Activated CD8-positive, alpha-beta T cell treated with anti-CD3 and anti-CD28 coated beads for 36 hours (primary cell): ENCODE data around the gene ITPR2. TPM values are rescaled to one million over a fixed set of nuclear protein-coding genes. Genes with fewer than 3 reads are reported as not detected.

Source experiments
- ATAC-seq: fragments of 200-7000 bp; cut with Tn5 transposase; one replicate; pipeline ENCODE4 v1.10.0; 2021; ENCODE audit warnings: mild to moderate bottlenecking, moderate library complexity
- CTCF ChIA-PET: fragments of 350-600 bp; sonication (Branson Sonifier 250); formaldehyde crosslinking; loops from one replicate; lab custom pipeline; 2021; ENCODE audit warnings: antibody characterized with exemption; lab: Charles Lee
- POLR2A ChIA-PET: fragments of 350-600 bp; sonication (Branson Sonifier 250); formaldehyde crosslinking; loops from one replicate; lab custom pipeline; 2021; ENCODE audit warnings: antibody characterized with exemption; lab: Charles Lee
- DNase-seq: peaks from one replicate; pipeline ENCODE4 v3.0.0-alpha.2; 2020
- H3K27ac Mint-ChIP-seq: one replicate; pipeline ENCODE4 v1.8.0; 2021; ENCODE audit warnings: mild to moderate bottlenecking, mixed read lengths
- H3K27me3 Mint-ChIP-seq: one replicate; pipeline ENCODE4 v1.8.0; 2021; ENCODE audit warnings: mixed read lengths
- H3K36me3 Mint-ChIP-seq: one replicate; pipeline ENCODE4 v1.8.0; 2021; ENCODE audit warnings: low read depth, mixed read lengths
- H3K4me1 Mint-ChIP-seq: one replicate; pipeline ENCODE4 v1.8.0; 2021; ENCODE audit warnings: low read depth, mixed read lengths
- H3K4me3 Mint-ChIP-seq: one replicate; pipeline ENCODE4 v1.8.0; 2021; ENCODE audit warnings: mild to moderate bottlenecking, moderate library complexity, mixed read lengths
- H3K9me3 Mint-ChIP-seq: one replicate; pipeline ENCODE4 v1.8.0; 2021; ENCODE audit warnings: mixed read lengths
- CTCF ChIP-seq: fragments of 200-600 bp; IDR thresholded peaks from one replicate; pipeline ENCODE4 v1.8.0; 2022; ENCODE audit warnings: antibody characterized with exemption, mild to moderate bottlenecking
- intact Hi-C: fragments of 100-400 bp; cut with micrococcal nuclease; formaldehyde crosslinking; loops from one replicate; pipeline ENCODE4 v1.10.0; 2022
- total RNA-seq, 2 experiments: library from RNA; stranded (reverse); gene quantifications; one replicate each; pipeline ENCODE4 v1.2.3, GENCODE V29; 2021

ITPR2 gene
- total RNA-seq, 2 experiments from 2014 or later: 38.9 to 41.2 TPM

DNA sequence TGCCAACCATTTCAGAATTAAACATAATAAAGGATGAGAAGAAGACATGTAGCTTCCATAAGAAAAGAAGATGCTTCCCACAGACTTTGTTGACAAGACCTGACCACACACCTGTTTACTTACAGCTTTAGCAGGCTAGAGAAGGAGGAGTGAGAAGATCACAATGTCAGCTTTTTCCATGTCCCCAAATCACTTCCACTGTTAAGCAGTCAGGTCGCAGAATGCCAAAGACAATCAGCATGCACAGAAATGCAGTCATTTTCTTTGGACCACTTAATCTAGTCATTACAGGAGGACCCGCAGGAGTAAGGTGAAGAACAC, 322.7 kb downstream of the ITPR2 start:
- POLR2A ChIA-PET: no interaction called here
- Mint-ChIP-seq H3K4me1 (no peaks in the 10 kb centered on the region), H3K36me3 (no peaks in the 10 kb centered on the region), H3K4me3 (no peak overlapping the region), H3K27ac (no peak overlapping the region), H3K9me3 (no peaks in the 10 kb centered on the region), H3K27me3 (no peaks in the 10 kb centered on the region)
- no peak for ATAC-seq
- CTCF ChIA-PET: interaction anchor here (0.6 to 1.7 kb wide), 3 partner anchors 15 to 76 kb away, joined by 3 to 4 read pairs (median 3); no protein-coding TSS in a partner anchor
- intact Hi-C loops: no loop called here
- no peak for DNase-seq
- TF ChIP-seq CTCF: no peak

DNA sequence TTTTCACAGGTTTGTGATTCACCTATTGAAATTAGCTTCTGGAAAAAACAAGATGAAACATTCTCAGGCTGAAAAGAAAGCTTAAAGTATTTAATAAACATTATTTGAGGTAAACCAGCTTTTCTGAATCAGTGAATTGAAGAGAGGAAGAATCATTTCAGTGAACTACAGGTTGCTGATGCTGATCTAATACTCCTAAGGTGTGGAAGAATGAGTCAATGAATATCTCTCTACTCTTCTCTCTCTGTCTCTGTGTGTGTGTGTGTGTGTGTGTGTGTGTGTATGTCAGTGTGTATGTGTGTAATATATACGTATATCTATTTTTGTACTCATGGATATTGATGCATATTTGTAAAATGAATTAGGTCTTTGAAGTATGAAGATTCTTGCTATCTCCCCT, 325.4 kb downstream of the ITPR2 start:
- Mint-ChIP-seq H3K9me3 (no peaks in the 10 kb centered on the region), H3K27me3 (no peaks in the 10 kb centered on the region), H3K4me1 (no peaks in the 10 kb centered on the region), H3K36me3 (no peaks in the 10 kb centered on the region), H3K4me3 (no peak overlapping the region), H3K27ac (no peak overlapping the region)
- ChIA-PET POLR2A (no interaction called here), CTCF (no interaction called here)
- ATAC-seq: no peak
- TF ChIP-seq CTCF: no peak
- intact Hi-C loops: no loop called here
- DNase-seq: no peak

DNA sequence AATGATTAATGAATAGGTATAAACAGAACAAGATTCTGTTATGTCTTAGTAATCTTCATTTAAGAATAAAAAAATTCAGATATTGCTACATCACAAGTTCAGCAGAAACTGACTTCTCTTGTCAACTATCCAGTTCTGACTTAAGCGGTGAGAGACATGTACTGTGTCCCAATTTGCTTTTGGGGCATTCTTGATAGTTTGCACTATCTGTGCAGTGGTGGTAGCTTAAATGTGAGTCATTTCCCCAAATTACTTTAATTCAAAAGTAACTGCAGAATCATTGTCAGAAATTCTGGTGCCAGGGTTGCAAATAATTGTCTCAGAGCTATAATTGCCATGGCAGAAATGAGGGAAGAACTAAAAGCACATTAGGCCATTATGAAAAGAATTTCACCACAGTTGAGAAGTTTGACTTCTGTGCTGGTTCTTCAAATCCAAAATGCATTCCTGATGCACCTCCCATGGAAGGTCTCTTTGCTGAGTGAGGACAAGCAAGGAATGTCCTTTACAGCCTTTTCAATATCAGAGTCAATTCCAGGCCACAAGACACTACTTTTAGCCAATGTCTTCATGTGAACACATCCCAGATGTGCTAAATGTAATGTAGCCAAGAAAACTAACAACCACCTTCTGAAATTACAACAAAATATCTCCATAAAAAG, 332.9 kb downstream of the ITPR2 start:
- no peak for DNase-seq
- ATAC-seq: no peak
- POLR2A ChIA-PET: no interaction called here
- Mint-ChIP-seq H3K9me3 (no peaks in the 10 kb centered on the region), H3K36me3 (peaks cover 2% of the 10 kb centered on the region), H3K27ac (no peak overlapping the region), H3K4me3 (no peak overlapping the region), H3K4me1 (no peaks in the 10 kb centered on the region), H3K27me3 (no peaks in the 10 kb centered on the region)
- intact Hi-C loops: no loop called here
- no peak for TF ChIP-seq CTCF
- CTCF ChIA-PET: no interaction called here

- intact Hi-C loops: no loop called here
- Mint-ChIP-seq H3K27ac (no peak overlapping the region), H3K4me1 (no peaks in the 10 kb centered on the region), H3K4me3 (no peak overlapping the region), H3K9me3 (no peaks in the 10 kb centered on the region), H3K27me3 (no peaks in the 10 kb centered on the region), H3K36me3 (peaks cover 20% of the 10 kb centered on the region)
- TF ChIP-seq CTCF: no peak
- POLR2A ChIA-PET: no interaction called here
- DNase-seq: no peak
- CTCF ChIA-PET: interaction anchor here (0.6 to 0.7 kb wide), 2 partner anchors 9 to 185 kb away, joined by 3 read pairs; no protein-coding TSS in a partner anchor
- ATAC-seq: no peak
Observed at GRCh38 chr12:26496170-26496569, 336.8 kb downstream of the ITPR2 start.

- Mint-ChIP-seq H3K27ac (no peak overlapping the region), H3K4me1 (no peaks in the 10 kb centered on the region), H3K27me3 (no peaks in the 10 kb centered on the region), H3K36me3 (peaks cover 35% of the 10 kb centered on the region), H3K9me3 (no peaks in the 10 kb centered on the region), H3K4me3 (no peak overlapping the region)
- ATAC-seq (no peak), DNase-seq (no peak)
- TF ChIP-seq CTCF: no peak
- ChIA-PET POLR2A (no interaction called here), CTCF (interaction anchor here (0.9 kb wide), 1 partner anchor 12 kb away, joined by 3 read pairs; no protein-coding TSS in a partner anchor)
- intact Hi-C loops: no loop called here
Observed at GRCh38 chr12:26493656-26494055, 339.3 kb downstream of the ITPR2 start.
